Measurements from ENCODE around the gene TEK. TPM values are rescaled to one million over a fixed set of nuclear protein-coding genes. Genes with fewer than 3 reads are reported as not detected.
A peak's percentile ranks its signal among the peaks of the same experiment; 100 is the strongest.

Gene TEK
- polyA plus RNA-seq, 3 donors, result not detected

DNA sequence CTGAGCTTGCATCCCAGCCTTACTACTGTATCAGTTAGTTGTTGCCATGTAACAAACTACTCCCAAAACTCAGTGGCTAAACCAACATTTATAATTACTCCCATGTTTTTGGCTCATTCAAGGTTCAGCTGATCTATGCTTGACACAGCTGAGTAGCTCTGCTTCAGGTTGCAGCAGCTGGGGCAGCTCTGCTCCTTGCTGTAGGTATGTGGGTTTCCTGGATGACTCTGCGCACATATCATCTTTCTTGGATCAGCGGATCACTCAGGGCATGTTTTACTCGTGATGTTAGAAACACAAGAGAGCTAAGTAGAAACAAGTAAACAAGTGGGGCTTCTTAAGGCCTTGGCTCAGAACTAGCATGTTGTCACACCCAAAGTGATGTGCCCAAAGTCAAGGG is 15.1 kb downstream of the TEK start:
- intact Hi-C loops (cut with micrococcal nuclease), result no loop called here
- H3K79me2 ChIP-seq (ENCODE audit: insufficient read depth, low read length), result no peaks in the 10 kb centered on the region

GRCh38 chr9:27125030-27125429 is 16.0 kb downstream of the TEK start:
- TF ChIP-seq, protein P1, sequence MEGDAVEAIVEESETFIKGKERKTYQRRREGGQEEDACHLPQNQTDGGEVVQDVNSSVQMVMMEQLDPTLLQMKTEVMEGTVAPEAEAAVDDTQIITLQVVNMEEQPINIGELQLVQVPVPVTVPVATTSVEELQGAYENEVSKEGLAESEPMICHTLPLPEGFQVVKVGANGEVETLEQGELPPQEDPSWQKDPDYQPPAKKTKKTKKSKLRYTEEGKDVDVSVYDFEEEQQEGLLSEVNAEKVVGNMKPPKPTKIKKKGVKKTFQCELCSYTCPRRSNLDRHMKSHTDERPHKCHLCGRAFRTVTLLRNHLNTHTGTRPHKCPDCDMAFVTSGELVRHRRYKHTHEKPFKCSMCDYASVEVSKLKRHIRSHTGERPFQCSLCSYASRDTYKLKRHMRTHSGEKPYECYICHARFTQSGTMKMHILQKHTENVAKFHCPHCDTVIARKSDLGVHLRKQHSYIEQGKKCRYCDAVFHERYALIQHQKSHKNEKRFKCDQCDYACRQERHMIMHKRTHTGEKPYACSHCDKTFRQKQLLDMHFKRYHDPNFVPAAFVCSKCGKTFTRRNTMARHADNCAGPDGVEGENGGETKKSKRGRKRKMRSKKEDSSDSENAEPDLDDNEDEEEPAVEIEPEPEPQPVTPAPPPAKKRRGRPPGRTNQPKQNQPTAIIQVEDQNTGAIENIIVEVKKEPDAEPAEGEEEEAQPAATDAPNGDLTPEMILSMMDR (IDR thresholded peaks at IDR 0.05), result no peak
- H3K27ac ChIP-seq (ENCODE audit: low read depth in 1 of 2, low read length in 2 of 2), result no peak overlapping the region
- no peak overlapping the region for H3K4me2 ChIP-seq (replicated peaks; ENCODE audit: extremely low read depth, low read length, poor library complexity, severe bottlenecking)

More for the DNA sequence above, 15.1 kb downstream of the TEK start:
- peaks cover 0 to 1% (median 0%) of the 10 kb centered on the region in 3 donors for H3K27me3 Mint-ChIP-seq (ENCODE audit: low read depth in 3 of 3)
- H3K9me3 Mint-ChIP-seq, result peaks cover 0 to 3% (median 0%) of the 10 kb centered on the region in 7 donors
- H3K4me3 ChIP-seq (replicated peaks in 1 of 3; ENCODE audit: low read depth in 2 of 3, low read length in 3 of 3), result no peak overlapping the region
- DNase-seq, result no peak
- H3K4me3 Mint-ChIP-seq, result no peak overlapping the region
- no peaks in the 10 kb centered on the region for H3K36me3 ChIP-seq (replicated peaks in 1 of 2; ENCODE audit: control insufficient read depth in 1 of 2, insufficient read depth in 2 of 2, low read length in 2 of 2)
- no peaks in the 10 kb centered on the region for H3K4me1 ChIP-seq (ENCODE audit: control insufficient read depth in 1 of 2, insufficient read depth in 2 of 2, low read length in 2 of 2)
- no peak overlapping the region for H2AFZ ChIP-seq (ENCODE audit: insufficient read depth, low read depth, low read length, poor library complexity, severe bottlenecking)
- no peak overlapping the region for H3K27ac ChIP-seq (ENCODE audit: low read depth in 1 of 2, low read length in 2 of 2)
- H3K4me2 ChIP-seq (replicated peaks; ENCODE audit: extremely low read depth, low read length, poor library complexity, severe bottlenecking), result no peak overlapping the region
- no peak overlapping the region for H3K9ac ChIP-seq (ENCODE audit: insufficient read depth, low read length, poor library complexity, severe bottlenecking)
- no peaks in the 10 kb centered on the region for H3K27me3 ChIP-seq (ENCODE audit: control insufficient read depth in 2 of 2, insufficient read depth in 2 of 2, low read length in 2 of 2)
- no peaks in the 10 kb centered on the region for H3K36me3 Mint-ChIP-seq
- H3K9me3 ChIP-seq (replicated peaks in 1 of 2; ENCODE audit: control insufficient read depth in 1 of 2, insufficient read depth in 1 of 2, low read length in 2 of 2), result no peaks in the 10 kb centered on the region
- H3K4me1 Mint-ChIP-seq, result no peaks in the 10 kb centered on the region
- no peak overlapping the region for H3K27ac Mint-ChIP-seq
- 92% methylated on average over 2 of the region's 3 CpGs for WGBS (ENCODE audit: insufficient coverage)
- TF ChIP-seq, protein P1 (IDR thresholded peaks at IDR 0.05), result no peak
- H4K20me1 ChIP-seq (ENCODE audit: insufficient read depth, low read length), result no peaks in the 10 kb centered on the region

More at GRCh38 chr9:27125030-27125429, 16.0 kb downstream of the TEK start:
- Histone ChIP-seq H3K4me1 (ENCODE audit: control insufficient read depth in 1 of 2, insufficient read depth in 2 of 2, low read length in 2 of 2) (no peaks in the 10 kb centered on the region), H2AFZ (ENCODE audit: insufficient read depth, low read depth, low read length, poor library complexity, severe bottlenecking) (no peak overlapping the region), H3K27me3 (ENCODE audit: control insufficient read depth in 2 of 2, insufficient read depth in 2 of 2, low read length in 2 of 2) (no peaks in the 10 kb centered on the region), H4K20me1 (ENCODE audit: insufficient read depth, low read length) (no peaks in the 10 kb centered on the region), H3K9ac (ENCODE audit: insufficient read depth, low read length, poor library complexity, severe bottlenecking) (no peak overlapping the region), H3K4me3 (replicated peaks in 1 of 3; ENCODE audit: low read depth in 2 of 3, low read length in 3 of 3) (no peak overlapping the region), H3K9me3 (replicated peaks in 1 of 2; ENCODE audit: control insufficient read depth in 1 of 2, insufficient read depth in 1 of 2, low read length in 2 of 2) (no peaks in the 10 kb centered on the region), H3K79me2 (ENCODE audit: insufficient read depth, low read length) (no peaks in the 10 kb centered on the region), H3K36me3 (replicated peaks in 1 of 2; ENCODE audit: control insufficient read depth in 1 of 2, insufficient read depth in 2 of 2, low read length in 2 of 2) (no peaks in the 10 kb centered on the region)
- intact Hi-C loops (cut with micrococcal nuclease), result no loop called here
- Mint-ChIP-seq H3K36me3 (no peaks in the 10 kb centered on the region), H3K4me1 (no peaks in the 10 kb centered on the region), H3K4me3 (peak overlapping the region in 1 of 2 donors; percentile 13), H3K27ac (no peak overlapping the region), H3K27me3 (ENCODE audit: low read depth in 3 of 3) (peaks cover 0 to 1% (median 0%) of the 10 kb centered on the region in 3 donors), H3K9me3 (peaks cover 0 to 3% (median 0%) of the 10 kb centered on the region in 7 donors)
- DNase-seq, result no peak
- WGBS (ENCODE audit: insufficient coverage), result 79% methylated on average over 2 of the region's 4 CpGs
